Measurements from ENCODE around the gene SNX32. TPM values are rescaled to one million over a fixed set of nuclear protein-coding genes. Genes with fewer than 3 reads are reported as not detected.

SNX32 gene
- total and polyA plus RNA-seq, 9 of the 15 experiments (the other 6 are each of a cell fraction or from before 2014, with no cell fraction given), result 0.03 TPM; not detected in 7

DNA sequence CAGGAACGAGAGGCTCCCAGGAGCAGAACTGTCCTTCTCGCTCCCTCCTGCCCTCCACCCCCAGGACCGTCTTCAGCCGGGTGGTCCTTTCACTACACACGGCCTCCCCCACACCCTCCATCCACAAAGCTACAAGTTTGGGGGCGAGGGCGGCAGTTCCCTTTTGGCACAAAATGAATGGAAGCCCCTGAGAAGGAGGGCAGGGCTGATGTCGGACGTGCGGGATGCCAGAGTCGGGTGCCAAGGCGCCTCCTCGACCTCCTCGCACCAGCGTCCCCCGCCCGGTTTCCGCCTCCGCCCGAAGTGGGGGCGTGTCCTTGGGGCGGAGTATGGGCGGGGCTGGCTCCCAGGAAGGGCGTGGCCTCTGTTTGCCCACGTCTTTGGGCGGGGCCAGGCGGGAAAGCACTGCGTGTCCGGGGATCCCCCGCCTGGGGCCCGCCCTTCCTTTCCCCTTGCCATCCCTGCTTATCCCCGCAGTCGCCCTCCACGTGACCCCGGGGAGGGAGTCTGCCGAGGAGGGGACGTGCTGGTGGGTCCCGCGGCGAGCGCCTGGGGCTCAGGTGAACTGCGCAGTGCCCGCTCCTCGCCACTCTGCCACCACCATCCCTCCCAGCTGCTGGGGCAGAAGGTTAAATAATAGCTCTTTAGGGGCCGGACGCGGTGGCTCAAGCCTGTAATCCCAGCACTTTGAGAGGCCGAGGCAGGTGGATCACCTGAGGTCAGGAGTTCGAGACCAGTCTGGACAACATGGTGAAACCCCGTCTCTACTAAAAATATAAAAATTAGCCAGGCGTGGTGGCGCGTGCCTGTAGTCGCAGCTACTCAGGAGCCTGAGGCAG lies 39.8 kb downstream of the SNX32 start (continued):
- TF ChIP-seq, protein P1, sequence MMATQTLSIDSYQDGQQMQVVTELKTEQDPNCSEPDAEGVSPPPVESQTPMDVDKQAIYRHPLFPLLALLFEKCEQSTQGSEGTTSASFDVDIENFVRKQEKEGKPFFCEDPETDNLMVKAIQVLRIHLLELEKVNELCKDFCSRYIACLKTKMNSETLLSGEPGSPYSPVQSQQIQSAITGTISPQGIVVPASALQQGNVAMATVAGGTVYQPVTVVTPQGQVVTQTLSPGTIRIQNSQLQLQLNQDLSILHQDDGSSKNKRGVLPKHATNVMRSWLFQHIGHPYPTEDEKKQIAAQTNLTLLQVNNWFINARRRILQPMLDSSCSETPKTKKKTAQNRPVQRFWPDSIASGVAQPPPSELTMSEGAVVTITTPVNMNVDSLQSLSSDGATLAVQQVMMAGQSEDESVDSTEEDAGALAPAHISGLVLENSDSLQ (IDR thresholded peaks at IDR 0.05), result 0 out of 2 replicates have a peak, but pooled peaks have one; percentile 31
- TF ChIP-seq, protein P2, sequence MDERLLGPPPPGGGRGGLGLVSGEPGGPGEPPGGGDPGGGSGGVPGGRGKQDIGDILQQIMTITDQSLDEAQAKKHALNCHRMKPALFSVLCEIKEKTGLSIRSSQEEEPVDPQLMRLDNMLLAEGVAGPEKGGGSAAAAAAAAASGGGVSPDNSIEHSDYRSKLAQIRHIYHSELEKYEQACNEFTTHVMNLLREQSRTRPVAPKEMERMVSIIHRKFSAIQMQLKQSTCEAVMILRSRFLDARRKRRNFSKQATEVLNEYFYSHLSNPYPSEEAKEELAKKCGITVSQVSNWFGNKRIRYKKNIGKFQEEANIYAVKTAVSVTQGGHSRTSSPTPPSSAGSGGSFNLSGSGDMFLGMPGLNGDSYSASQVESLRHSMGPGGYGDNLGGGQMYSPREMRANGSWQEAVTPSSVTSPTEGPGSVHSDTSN (CRISPR knock-in tag; IDR thresholded peaks at IDR 0.05; ENCODE audit: low read depth), result no peak
- TF ChIP-seq, protein P2 (tag; conservative IDR thresholded peaks at IDR 0.05; ENCODE audit: low read depth), result no peak
- TF ChIP-seq BHLHE40 (IDR thresholded peaks at IDR 0.05; ENCODE audit: low read length) (peak; percentile 89), ATF1 (CRISPR knock-in tag; IDR thresholded peaks at IDR 0.05) (no peak), ATF1 (tag; IDR thresholded peaks at IDR 0.05) (peak; percentile 79), HIVEP1 (CRISPR knock-in tag; IDR thresholded peaks at IDR 0.05) (peak; percentile 86), WHSC1 (IDR thresholded peaks at IDR 0.05; ENCODE audit: low read length) (no peak), NONO (IDR thresholded peaks at IDR 0.05; ENCODE audit: low read depth in 2 of 2, low read length in 1 of 2) (no peak), ZNF263 (CRISPR knock-in tag; IDR thresholded peaks at IDR 0.05; ENCODE audit: borderline replicate concordance) (0 out of 2 replicates have a peak, but pooled peaks have one; percentile 16), CCNT2 (IDR thresholded peaks at IDR 0.05; ENCODE audit: borderline replicate concordance, extremely low read depth, insufficient read length, low read depth, low read length) (peak; percentile 75), ASH1L (IDR thresholded peaks at IDR 0.05; ENCODE audit: borderline replicate concordance, low read depth, partially characterized antibody) (no peak), THRAP3 (IDR thresholded peaks at IDR 0.05; ENCODE audit: borderline replicate concordance) (no peak)
- TF ChIP-seq, protein P3, sequence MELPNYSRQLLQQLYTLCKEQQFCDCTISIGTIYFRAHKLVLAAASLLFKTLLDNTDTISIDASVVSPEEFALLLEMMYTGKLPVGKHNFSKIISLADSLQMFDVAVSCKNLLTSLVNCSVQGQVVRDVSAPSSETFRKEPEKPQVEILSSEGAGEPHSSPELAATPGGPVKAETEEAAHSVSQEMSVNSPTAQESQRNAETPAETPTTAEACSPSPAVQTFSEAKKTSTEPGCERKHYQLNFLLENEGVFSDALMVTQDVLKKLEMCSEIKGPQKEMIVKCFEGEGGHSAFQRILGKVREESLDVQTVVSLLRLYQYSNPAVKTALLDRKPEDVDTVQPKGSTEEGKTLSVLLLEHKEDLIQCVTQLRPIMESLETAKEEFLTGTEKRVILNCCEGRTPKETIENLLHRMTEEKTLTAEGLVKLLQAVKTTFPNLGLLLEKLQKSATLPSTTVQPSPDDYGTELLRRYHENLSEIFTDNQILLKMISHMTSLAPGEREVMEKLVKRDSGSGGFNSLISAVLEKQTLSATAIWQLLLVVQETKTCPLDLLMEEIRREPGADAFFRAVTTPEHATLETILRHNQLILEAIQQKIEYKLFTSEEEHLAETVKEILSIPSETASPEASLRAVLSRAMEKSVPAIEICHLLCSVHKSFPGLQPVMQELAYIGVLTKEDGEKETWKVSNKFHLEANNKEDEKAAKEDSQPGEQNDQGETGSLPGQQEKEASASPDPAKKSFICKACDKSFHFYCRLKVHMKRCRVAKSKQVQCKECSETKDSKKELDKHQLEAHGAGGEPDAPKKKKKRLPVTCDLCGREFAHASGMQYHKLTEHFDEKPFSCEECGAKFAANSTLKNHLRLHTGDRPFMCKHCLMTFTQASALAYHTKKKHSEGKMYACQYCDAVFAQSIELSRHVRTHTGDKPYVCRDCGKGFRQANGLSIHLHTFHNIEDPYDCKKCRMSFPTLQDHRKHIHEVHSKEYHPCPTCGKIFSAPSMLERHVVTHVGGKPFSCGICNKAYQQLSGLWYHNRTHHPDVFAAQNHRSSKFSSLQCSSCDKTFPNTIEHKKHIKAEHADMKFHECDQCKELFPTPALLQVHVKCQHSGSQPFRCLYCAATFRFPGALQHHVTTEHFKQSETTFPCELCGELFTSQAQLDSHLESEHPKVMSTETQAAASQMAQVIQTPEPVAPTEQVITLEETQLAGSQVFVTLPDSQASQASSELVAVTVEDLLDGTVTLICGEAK (IDR thresholded peaks at IDR 0.05), result 0 out of 2 replicates have a peak, but pooled peaks have one; percentile 60
- TF ChIP-seq, protein P3 (CRISPR knock-in tag; IDR thresholded peaks at IDR 0.05), result no peak
